NCI-H2107 (cell line): ENCODE results near the gene CORO7.

Experiments
- DNase-seq: peaks from one replicate; lab custom pipeline; 2025; lab: John Stamatoyannopoulos, UW

The CORO7 gene

GRCh38 chr16:4383591-4384444, 32.6 kb downstream of the CORO7 start:
- DNase-seq = no peak

GRCh38 chr16:4382795-4383357, 33.5 kb downstream of the CORO7 start:
- DNase-seq = no peak

GRCh38 chr16:4381935-4382794, 34.2 kb downstream of the CORO7 start:
- DNase-seq = no peak

- DNase-seq = no peak
Observed at GRCh38 chr16:4381072-4381934, 35.1 kb downstream of the CORO7 start.

GRCh38 chr16:4380119-4381063, 36.0 kb downstream of the CORO7 start:
- no peak for DNase-seq

- DNase-seq = no peak
Observed at GRCh38 chr16:4378999-4379690, 37.3 kb downstream of the CORO7 start.

GRCh38 chr16:4378161-4378666, 38.2 kb downstream of the CORO7 start:
- no peak for DNase-seq

GRCh38 chr16:4377573-4378154, 38.7 kb downstream of the CORO7 start:
- no peak for DNase-seq

GRCh38 chr16:4376893-4377572, 39.4 kb downstream of the CORO7 start:
- DNase-seq = no peak

- no peak for DNase-seq
Observed at GRCh38 chr16:4376126-4376892, 40.1 kb downstream of the CORO7 start.

- no peak for DNase-seq
Observed at GRCh38 chr16:4375717-4376116, 40.7 kb downstream of the CORO7 start.

GRCh38 chr16:4373909-4374742, 42.3 kb downstream of the CORO7 start:
- DNase-seq = no peak

- DNase-seq = no peak
Observed at GRCh38 chr16:4373356-4373908, 43.0 kb downstream of the CORO7 start.

GRCh38 chr16:4372578-4373355, 43.6 kb downstream of the CORO7 start:
- DNase-seq = no peak

- no peak for DNase-seq
Observed at GRCh38 chr16:4372001-4372577, 44.3 kb downstream of the CORO7 start.
